Muscle layer of duodenum (tissue), 2 donors: ENCODE data around the gene VDAC2.

ENCODE experiments used
- H3K27ac ChIP-seq: one replicate; pipeline ENCODE4 v1.7.0; 2013; ENCODE audit warnings: mild to moderate bottlenecking, low read length
- H3K27me3 ChIP-seq: one replicate; pipeline ENCODE4 v1.7.0; 2013; ENCODE audit warnings: low read depth, mild to moderate bottlenecking, control low read depth, low read length
- H3K36me3 ChIP-seq, 2 donors: one replicate each; pipeline ENCODE4 v1.7.0; 2013; ENCODE audit warnings: low read length in 2 of 2, control low read depth in 1 of 2, mild to moderate bottlenecking in 1 of 2; ENCODE audit not compliant: insufficient read depth in 2 of 2, control insufficient read depth in 1 of 2
- H3K4me1 ChIP-seq, 2 donors: one replicate each; pipeline ENCODE4 v1.7.0; 2013; ENCODE audit warnings: low read length in 2 of 2, mild to moderate bottlenecking in 2 of 2, control low read depth in 1 of 2, moderate library complexity in 1 of 2; ENCODE audit not compliant: insufficient read depth in 2 of 2, control insufficient read depth in 1 of 2
- H3K4me3 ChIP-seq, 2 donors: one replicate each; pipeline ENCODE4 v1.7.0; 2013; ENCODE audit warnings: low read length in 2 of 2, low read depth in 1 of 2, mild to moderate bottlenecking in 1 of 2
- H3K9me3 ChIP-seq, 2 donors: one replicate each; pipeline ENCODE4 v1.7.0; 2013; ENCODE audit warnings: low read length in 2 of 2, control low read depth in 1 of 2, mild to moderate bottlenecking in 1 of 2; ENCODE audit not compliant: control insufficient read depth in 1 of 2
- donor health status: healthy.

The VDAC2 gene, protein sequence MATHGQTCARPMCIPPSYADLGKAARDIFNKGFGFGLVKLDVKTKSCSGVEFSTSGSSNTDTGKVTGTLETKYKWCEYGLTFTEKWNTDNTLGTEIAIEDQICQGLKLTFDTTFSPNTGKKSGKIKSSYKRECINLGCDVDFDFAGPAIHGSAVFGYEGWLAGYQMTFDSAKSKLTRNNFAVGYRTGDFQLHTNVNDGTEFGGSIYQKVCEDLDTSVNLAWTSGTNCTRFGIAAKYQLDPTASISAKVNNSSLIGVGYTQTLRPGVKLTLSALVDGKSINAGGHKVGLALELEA

GRCh38 chr10:75210282-75211006, at the start of gene VDAC2:
Gene VDAC2 (plus strand): TSS chr10:75210796. CDS start chr10:75211159, 363 bp downstream.
- peaks cover 6 to 34% of the 10 kb centered on the region in 2 donors for H3K36me3 ChIP-seq
- H3K27ac ChIP-seq: peak within 1 kb of the TSS; percentile 99
- no peaks in the 10 kb centered on the region for H3K9me3 ChIP-seq
- peaks cover 6 to 24% of the 10 kb centered on the region in 2 donors for H3K4me1 ChIP-seq
- no peaks in the 10 kb centered on the region for H3K27me3 ChIP-seq
- peak within 1 kb of the TSS; percentile 82 to 95 for H3K4me3 ChIP-seq

- peaks cover 8 to 19% of the 10 kb centered on the region in 2 donors for H3K36me3 ChIP-seq
- H3K4me3 ChIP-seq: no peak overlapping the region
- no peaks in the 10 kb centered on the region for H3K27me3 ChIP-seq
- H3K4me1 ChIP-seq: peaks cover 0 to 6% of the 10 kb centered on the region in 2 donors
- no peaks in the 10 kb centered on the region for H3K9me3 ChIP-seq
- H3K27ac ChIP-seq: no peak overlapping the region
Observed at GRCh38 chr10:75165684-75166622, 44.6 kb upstream of the VDAC2 start.

GRCh38 chr10:75166623-75166972, 44.0 kb upstream of the VDAC2 start:
- peaks cover 0 to 6% of the 10 kb centered on the region in 2 donors for H3K4me1 ChIP-seq
- H3K27ac ChIP-seq: no peak overlapping the region
- no peaks in the 10 kb centered on the region for H3K27me3 ChIP-seq
- H3K4me3 ChIP-seq: no peak overlapping the region
- no peaks in the 10 kb centered on the region for H3K9me3 ChIP-seq
- peaks cover 8 to 19% of the 10 kb centered on the region in 2 donors for H3K36me3 ChIP-seq

DNA sequence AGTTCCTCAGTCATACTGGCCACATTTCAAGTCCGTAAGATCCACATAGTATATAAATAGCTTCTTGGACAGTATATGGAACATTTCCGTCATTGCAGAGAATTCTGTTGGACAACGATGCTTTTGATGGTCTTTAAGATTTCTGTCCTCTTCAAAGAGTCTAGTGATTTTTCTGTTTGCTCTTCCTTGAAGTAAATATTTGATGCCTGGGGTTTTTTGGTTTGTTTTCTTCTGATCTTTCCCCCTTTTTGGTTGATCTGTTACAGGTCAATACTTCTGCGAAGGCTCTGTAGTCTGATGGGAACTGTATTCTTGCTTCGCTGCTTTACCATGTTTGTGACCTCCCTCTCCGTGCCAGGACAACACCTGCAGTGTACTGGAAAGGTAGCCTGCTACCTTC, 42.3 kb upstream of the VDAC2 start:
- H3K4me3 ChIP-seq: no peak overlapping the region
- no peaks in the 10 kb centered on the region for H3K27me3 ChIP-seq
- no peaks in the 10 kb centered on the region for H3K9me3 ChIP-seq
- H3K36me3 ChIP-seq: peaks cover 8 to 23% of the 10 kb centered on the region in 2 donors
- H3K4me1 ChIP-seq: peaks cover 0 to 6% of the 10 kb centered on the region in 2 donors
- no peak overlapping the region for H3K27ac ChIP-seq

DNA sequence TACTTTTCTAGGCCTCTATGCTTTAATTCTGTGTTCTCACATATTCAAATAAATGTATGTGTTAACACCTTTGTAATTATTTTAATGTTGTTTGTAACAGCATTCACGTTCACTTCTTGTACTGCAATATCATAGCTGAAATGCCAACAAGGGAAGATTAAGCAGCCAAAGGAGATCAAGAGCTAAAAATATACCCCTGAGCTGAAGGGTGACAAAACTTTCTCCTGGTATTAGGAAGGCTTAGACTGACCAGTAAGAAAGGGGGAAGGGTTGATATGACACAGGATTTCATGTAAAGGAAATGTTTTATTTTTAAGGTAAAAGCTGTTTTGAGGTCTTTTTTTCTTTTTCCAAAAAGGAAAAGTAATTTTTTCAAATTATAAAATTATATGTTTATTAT, 40.4 kb upstream of the VDAC2 start:
- H3K27me3 ChIP-seq: no peaks in the 10 kb centered on the region
- H3K36me3 ChIP-seq: peaks cover 4 to 19% of the 10 kb centered on the region in 2 donors

DNA sequence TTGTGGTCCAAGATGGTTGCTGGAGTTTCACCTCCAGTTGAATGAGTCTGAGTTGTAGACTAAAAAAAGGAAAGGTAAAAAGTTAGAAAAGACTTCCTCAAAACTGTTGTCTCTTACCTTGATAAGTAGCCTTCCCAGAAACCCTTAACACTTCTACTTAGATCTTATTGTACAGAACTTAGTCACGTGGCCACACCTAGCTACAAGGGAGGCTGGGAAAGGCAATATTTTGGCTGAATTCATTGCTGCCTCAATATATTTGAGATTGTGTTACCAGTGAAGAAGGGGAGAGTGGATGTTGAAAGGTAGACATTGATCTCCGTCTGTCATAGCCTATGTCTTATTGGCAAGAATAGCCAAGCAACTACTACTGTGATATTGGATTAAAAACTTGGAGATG, 35.5 kb upstream of the VDAC2 start:
- Histone ChIP-seq H3K36me3 (peaks cover 13 to 18% of the 10 kb centered on the region in 2 donors), H3K27me3 (no peaks in the 10 kb centered on the region), H3K27ac (no peak overlapping the region), H3K9me3 (no peaks in the 10 kb centered on the region), H3K4me1 (peaks cover 0 to 2% of the 10 kb centered on the region in 2 donors), H3K4me3 (no peak overlapping the region)

More for the DNA sequence above, 40.4 kb upstream of the VDAC2 start:
- Histone ChIP-seq H3K4me3 (no peak overlapping the region), H3K27ac (no peak overlapping the region), H3K9me3 (no peaks in the 10 kb centered on the region), H3K4me1 (peaks cover 0 to 6% of the 10 kb centered on the region in 2 donors)

GRCh38 chr10:75176046-75176445, 34.5 kb upstream of the VDAC2 start:
- H3K36me3 ChIP-seq: peaks cover 13 to 18% of the 10 kb centered on the region in 2 donors
- peaks cover 0 to 4% of the 10 kb centered on the region in 2 donors for H3K4me1 ChIP-seq
- H3K27me3 ChIP-seq: no peaks in the 10 kb centered on the region
- no peaks in the 10 kb centered on the region for H3K9me3 ChIP-seq
- no peak overlapping the region for H3K27ac ChIP-seq
- H3K4me3 ChIP-seq: no peak overlapping the region

DNA sequence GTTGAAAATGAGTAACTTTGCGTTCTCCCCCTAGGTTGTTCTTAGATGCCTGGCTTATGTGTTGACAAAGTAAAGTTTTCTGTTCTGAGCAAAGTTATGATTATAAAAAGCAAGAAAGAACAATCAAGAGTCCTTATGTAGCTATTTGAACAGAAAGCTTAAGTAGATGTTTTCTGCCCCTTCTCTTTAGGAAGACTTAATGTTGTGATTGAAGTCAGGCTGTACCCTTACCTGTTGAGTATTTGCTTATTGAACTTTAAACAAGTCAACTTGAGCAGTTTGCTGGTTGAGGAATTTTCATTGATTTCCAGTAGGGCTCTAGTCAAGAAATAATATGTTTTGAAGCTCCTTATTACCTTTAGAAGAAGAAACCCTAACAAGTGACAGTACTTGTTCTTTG, 33.9 kb upstream of the VDAC2 start:
- peaks cover 13 to 18% of the 10 kb centered on the region in 2 donors for H3K36me3 ChIP-seq
- H3K4me3 ChIP-seq: no peak overlapping the region

DNA sequence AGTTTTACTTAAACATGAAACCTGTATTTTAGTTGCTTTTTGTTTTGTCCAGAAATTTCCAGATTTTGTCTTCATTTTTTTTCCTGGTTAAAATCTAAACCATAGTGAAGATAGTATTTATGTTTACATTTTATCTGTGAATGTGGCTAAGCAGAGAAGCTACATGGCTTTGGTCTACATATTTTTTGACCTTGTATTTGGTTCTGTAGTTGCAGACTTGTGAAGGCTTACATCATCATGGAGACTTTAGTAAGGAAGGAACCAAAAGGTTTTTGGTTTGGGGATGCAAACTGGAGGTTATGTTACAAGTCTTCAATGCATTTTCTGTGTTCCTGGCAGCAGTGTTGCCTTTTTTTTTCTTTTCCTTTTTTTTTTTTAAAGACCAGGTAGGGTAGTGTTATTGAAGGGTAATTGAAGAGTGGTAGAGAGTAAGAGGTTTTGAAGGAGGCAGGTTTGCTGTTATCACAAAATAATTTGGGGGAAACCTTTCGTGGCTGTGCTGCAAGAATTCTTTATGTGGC, 30.9 kb upstream of the VDAC2 start:
- Histone ChIP-seq H3K4me1 (peaks cover 0 to 4% of the 10 kb centered on the region in 2 donors), H3K27me3 (no peaks in the 10 kb centered on the region), H3K27ac (no peak overlapping the region), H3K36me3 (peaks cover 13 to 17% of the 10 kb centered on the region in 2 donors), H3K4me3 (no peak overlapping the region), H3K9me3 (no peaks in the 10 kb centered on the region)

More for the DNA sequence above, 33.9 kb upstream of the VDAC2 start:
- H3K9me3 ChIP-seq: no peaks in the 10 kb centered on the region
- H3K4me1 ChIP-seq: peaks cover 0 to 4% of the 10 kb centered on the region in 2 donors
- no peak overlapping the region for H3K27ac ChIP-seq
- H3K27me3 ChIP-seq: no peaks in the 10 kb centered on the region

GRCh38 chr10:75180592-75180991, 30.0 kb upstream of the VDAC2 start:
- Histone ChIP-seq H3K27ac (no peak overlapping the region), H3K27me3 (no peaks in the 10 kb centered on the region), H3K4me1 (peaks cover 0 to 4% of the 10 kb centered on the region in 2 donors), H3K4me3 (no peak overlapping the region), H3K36me3 (peaks cover 13 to 17% of the 10 kb centered on the region in 2 donors), H3K9me3 (no peaks in the 10 kb centered on the region)
